Activated T-cell treated with anti-CD3 and anti-CD28 coated beads for 4 hours (primary cell): ENCODE measurements around the gene NHSL1.

Source experiments
- DNase-seq: peaks from one replicate; pipeline ENCODE4 v3.0.0-alpha.2; 2020

The NHSL1 gene

GRCh38 chr6:138492113-138492512 is 7.2 kb downstream of the NHSL1 start:
- no peak for DNase-seq

- DNase-seq, result no peak
These were observed 8.3 kb downstream of the NHSL1 start for GRCh38 chr6:138491017-138491416.

- no peak for DNase-seq
These were observed 9.4 kb downstream of the NHSL1 start for GRCh38 chr6:138489846-138490245.

GRCh38 chr6:138487102-138487604 is 12.1 kb downstream of the NHSL1 start:
- DNase-seq, result no peak

- DNase-seq, result no peak
These were observed 12.8 kb downstream of the NHSL1 start for GRCh38 chr6:138486249-138487101.

GRCh38 chr6:138485586-138486248 is 13.6 kb downstream of the NHSL1 start:
- no peak for DNase-seq

GRCh38 chr6:138485005-138485545 is 14.2 kb downstream of the NHSL1 start:
- no peak for DNase-seq

- DNase-seq, result no peak
These were observed 15.1 kb downstream of the NHSL1 start for GRCh38 chr6:138484018-138484731.

GRCh38 chr6:138482816-138483215 is 16.5 kb downstream of the NHSL1 start:
- no peak for DNase-seq

GRCh38 chr6:138480279-138480949 is 18.9 kb downstream of the NHSL1 start:
- no peak for DNase-seq

GRCh38 chr6:138477913-138478539 is 21.3 kb downstream of the NHSL1 start:
- DNase-seq, result no peak

- DNase-seq, result no peak
These were observed 23.2 kb downstream of the NHSL1 start for GRCh38 chr6:138476116-138476515.

- DNase-seq, result no peak
These were observed 26.1 kb downstream of the NHSL1 start for GRCh38 chr6:138473144-138473543.

GRCh38 chr6:138468320-138469015 is 30.8 kb downstream of the NHSL1 start:
- no peak for DNase-seq

GRCh38 chr6:138467901-138468300 is 31.4 kb downstream of the NHSL1 start:
- no peak for DNase-seq

- DNase-seq, result no peak
These were observed 34.2 kb downstream of the NHSL1 start for GRCh38 chr6:138465007-138465645.

GRCh38 chr6:138464085-138464484 is 35.2 kb downstream of the NHSL1 start:
- DNase-seq, result no peak

GRCh38 chr6:138461647-138462046 is 37.6 kb downstream of the NHSL1 start:
- no peak for DNase-seq

- no peak for DNase-seq
These were observed 42.9 kb downstream of the NHSL1 start for GRCh38 chr6:138456401-138456790.

- no peak for DNase-seq
These were observed 43.4 kb downstream of the NHSL1 start for GRCh38 chr6:138455746-138456400.
